ENCODE results near the gene KCNT1. TPM values are rescaled to one million over a fixed set of nuclear protein-coding genes. Genes with fewer than 3 reads are reported as not detected.

KCNT1 gene
- total and polyA plus RNA-seq, 2 donors (not counting 3 experiments of a cell fraction or from before 2014, with no cell fraction given) = not detected

- ChIA-PET CTCF (no interaction called here), POLR2A (no interaction called here)
- FAIRE-seq (no peak), DNase-seq (ENCODE audit: low read depth, low spot score) (no peak)
- intact Hi-C loops (cut with micrococcal nuclease) (no loop called here), dilution Hi-C loops (cut with MboI; ENCODE audit: extremely low pct_ligation_motif_present, low sequenced_read_pairs) (no loop called here)
- no peak overlapping the region for H3K4me3 ChIP-seq (replicated peaks in 1 of 3; ENCODE audit: insufficient read depth in 1 of 3, low read depth in 1 of 3, low read length in 3 of 3)
- no peaks in the 10 kb centered on the region for H3K4me1 ChIP-seq (ENCODE audit: control insufficient read depth, extremely low read depth, insufficient read depth, low read length)
- no peaks in the 10 kb centered on the region for H3K9me3 ChIP-seq (replicated peaks; ENCODE audit: control insufficient read depth, insufficient read depth, low read length)
- H3K9ac ChIP-seq (replicated peaks; ENCODE audit: extremely low read depth, insufficient read depth, low read length) = no peak overlapping the region
- no peak overlapping the region for H3K4me2 ChIP-seq (ENCODE audit: insufficient read depth, low read length)
- no peak overlapping the region for H3K27ac ChIP-seq (ENCODE audit: insufficient read depth, low read depth, low read length)
- no peaks in the 10 kb centered on the region for H3K9me1 ChIP-seq (replicated peaks; ENCODE audit: control insufficient read depth, extremely low read depth, insufficient read depth, low read length)
- peaks cover 30 to 66% of the 10 kb centered on the region in 2 experiments for H3K36me3 ChIP-seq (ENCODE audit: control insufficient read depth in 2 of 2, extremely low read depth in 1 of 2, insufficient read depth in 2 of 2, low read length in 2 of 2)
- no peaks in the 10 kb centered on the region for H4K20me1 ChIP-seq (replicated peaks; ENCODE audit: control insufficient read depth, extremely low read depth, insufficient read depth, low read length)
- BruUV-seq (replicated peaks) = no TSS peak
- H3K27me3 ChIP-seq (ENCODE audit: control insufficient read depth in 2 of 2, insufficient read depth in 2 of 2, low read length in 2 of 2) = no peaks in the 10 kb centered on the region
- H3K79me2 ChIP-seq (ENCODE audit: control insufficient read depth, insufficient read depth, low read length) = no peaks in the 10 kb centered on the region
- no peak for TF ChIP-seq MAX (IDR thresholded peaks at IDR 0.05; ENCODE audit: insufficient read depth, insufficient read length)
- TF ChIP-seq JUN (IDR thresholded peaks at IDR 0.05; ENCODE audit: borderline replicate concordance, insufficient read depth, insufficient read length, low read depth) = no peak
- no peak for TF ChIP-seq GATA2 (IDR thresholded peaks at IDR 0.05; ENCODE audit: insufficient read depth, insufficient read length, low read depth, low read length)
- no peak for TF ChIP-seq FOS (IDR thresholded peaks at IDR 0.05; ENCODE audit: borderline replicate concordance, insufficient read depth, low read length)
- TF ChIP-seq MYC (IDR thresholded peaks at IDR 0.05; ENCODE audit: low read depth, low read length) = no peak
- TF ChIP-seq, protein P1, sequence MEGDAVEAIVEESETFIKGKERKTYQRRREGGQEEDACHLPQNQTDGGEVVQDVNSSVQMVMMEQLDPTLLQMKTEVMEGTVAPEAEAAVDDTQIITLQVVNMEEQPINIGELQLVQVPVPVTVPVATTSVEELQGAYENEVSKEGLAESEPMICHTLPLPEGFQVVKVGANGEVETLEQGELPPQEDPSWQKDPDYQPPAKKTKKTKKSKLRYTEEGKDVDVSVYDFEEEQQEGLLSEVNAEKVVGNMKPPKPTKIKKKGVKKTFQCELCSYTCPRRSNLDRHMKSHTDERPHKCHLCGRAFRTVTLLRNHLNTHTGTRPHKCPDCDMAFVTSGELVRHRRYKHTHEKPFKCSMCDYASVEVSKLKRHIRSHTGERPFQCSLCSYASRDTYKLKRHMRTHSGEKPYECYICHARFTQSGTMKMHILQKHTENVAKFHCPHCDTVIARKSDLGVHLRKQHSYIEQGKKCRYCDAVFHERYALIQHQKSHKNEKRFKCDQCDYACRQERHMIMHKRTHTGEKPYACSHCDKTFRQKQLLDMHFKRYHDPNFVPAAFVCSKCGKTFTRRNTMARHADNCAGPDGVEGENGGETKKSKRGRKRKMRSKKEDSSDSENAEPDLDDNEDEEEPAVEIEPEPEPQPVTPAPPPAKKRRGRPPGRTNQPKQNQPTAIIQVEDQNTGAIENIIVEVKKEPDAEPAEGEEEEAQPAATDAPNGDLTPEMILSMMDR (IDR thresholded peaks at IDR 0.05; ENCODE audit: extremely low read depth in 1 of 2, insufficient read depth in 1 of 2, low read depth in 1 of 2, low read length in 2 of 2) = no peak
- TF ChIP-seq POLR2A (IDR thresholded peaks at IDR 0.05; ENCODE audit: low read depth, low read length) = no peak
- TF ChIP-seq EZH2 (IDR thresholded peaks at IDR 0.05; ENCODE audit: borderline replicate concordance, low read depth, low read length, severe bottlenecking) = no peak
- no peak overlapping the region for H2AFZ ChIP-seq (ENCODE audit: low read depth, low read length)
Observed at GRCh38 chr9:135817951-135818717, 116.1 kb downstream of the KCNT1 start.
